Esophagus squamous epithelium (tissue), 4 donors: Measurements from ENCODE around the gene PRODH2.

Experiments
- CTCF ChIP-seq, 6 experiments: fragments of 450-650 bp in 4 of 6; fragments of 200-600 bp in 2 of 6; sonication (generic) in 2 of 6; IDR thresholded peaks; one replicate each; pipeline ENCODE4 v1.5.1; 2016 to 2019; ENCODE audit warnings: antibody characterized with exemption in 6 of 6, mild to moderate bottlenecking in 4 of 6, moderate library complexity in 4 of 6
- POLR2A ChIP-seq, 4 donors: fragments of 450-650 bp; IDR thresholded peaks; one replicate each; pipeline ENCODE4 v1.6.1; 2017; ENCODE audit warnings: antibody characterized with exemption in 4 of 4, mild to moderate bottlenecking in 4 of 4, moderate library complexity in 3 of 4

DNA sequence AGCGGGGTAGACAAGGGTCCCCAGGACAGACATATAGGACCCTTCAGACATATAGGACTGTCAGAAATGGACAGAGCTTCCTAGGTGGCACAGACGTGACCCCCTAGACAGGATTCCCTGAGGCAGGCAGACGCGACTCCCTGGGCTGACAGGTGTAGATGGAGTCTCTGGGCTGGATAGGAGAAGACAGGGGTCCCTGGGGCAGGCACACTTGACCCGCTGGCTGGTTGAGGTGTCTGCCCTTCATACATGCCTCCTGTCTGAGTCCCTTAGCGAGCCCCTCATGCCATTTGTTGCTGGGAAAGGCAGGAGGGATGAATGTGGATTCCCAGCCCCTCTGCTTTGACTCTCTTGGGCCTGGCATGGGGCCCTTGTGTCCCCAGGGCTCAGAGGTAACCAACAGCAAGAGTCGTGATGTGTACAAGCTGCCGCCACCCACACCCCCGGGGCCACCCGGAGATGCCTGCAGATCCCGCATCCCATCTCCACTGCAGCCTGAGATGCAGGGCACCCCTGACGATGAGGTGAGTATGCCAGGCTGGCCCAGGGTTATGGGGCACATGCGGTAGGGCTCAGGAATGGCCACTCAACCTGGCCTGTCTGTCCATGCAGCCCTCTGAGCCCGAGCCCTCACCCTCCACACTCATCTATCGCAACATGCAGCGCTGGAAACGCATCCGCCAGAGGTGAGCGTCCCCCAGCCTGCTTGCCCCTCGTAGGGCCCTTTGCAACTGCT is 58.8 kb downstream of the PRODH2 start:
- no peak for TF ChIP-seq CTCF (IDR thresholded peaks at IDR 0.05)
- TF ChIP-seq POLR2A (IDR thresholded peaks at IDR 0.05): no peak
